GM19238 (cell line): Measurements from ENCODE around the gene CTSH.
A peak's percentile ranks its signal among the peaks of the same experiment; 100 is the strongest.

Source experiments
- DNase-seq: peaks from one replicate; pipeline ENCODE4 v3.0.0; 2011; ENCODE audit warnings: low spot score; ENCODE audit not compliant: insufficient read length

CTSH gene

DNA sequence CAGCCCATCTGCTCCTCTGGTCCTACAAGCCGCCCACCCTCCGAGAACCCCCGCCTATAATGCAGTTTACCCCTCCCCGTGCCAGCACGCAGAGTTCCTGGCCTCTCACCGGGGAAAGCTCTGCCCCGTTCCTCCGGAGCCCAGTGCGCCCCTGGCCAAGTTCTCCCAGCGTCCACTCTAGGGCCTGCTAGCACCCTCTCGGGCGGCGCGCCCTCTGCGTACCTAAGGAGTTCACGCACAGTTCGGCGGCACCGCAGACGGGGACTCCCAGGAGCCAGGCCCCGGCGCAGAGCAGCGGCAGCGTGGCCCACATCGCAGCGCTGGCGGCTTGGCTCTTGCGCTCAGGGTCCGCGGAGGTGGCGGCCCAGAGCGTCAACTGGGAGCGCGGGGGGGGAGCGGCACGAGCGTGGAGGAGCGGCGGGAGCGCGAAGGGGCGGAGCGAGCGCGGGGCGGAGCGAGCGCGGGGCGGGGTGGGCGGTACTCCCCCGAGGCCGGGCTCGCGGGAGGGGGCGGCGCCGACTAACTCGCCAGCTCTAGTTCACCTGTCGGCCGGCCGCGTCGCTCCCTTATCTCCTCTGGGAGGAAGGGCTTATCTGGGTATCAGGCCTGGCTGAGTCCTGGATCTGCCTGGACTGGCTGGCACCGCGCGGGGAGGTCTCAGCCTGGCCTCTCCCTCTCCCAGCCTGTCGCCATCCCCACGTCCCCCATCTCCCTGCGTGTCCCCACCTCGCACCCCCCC lies at the start of gene CTSH:
Gene CTSH (minus strand): TSS at position 378 of the 739 bp plus-strand sequence. CDS start 65 bp downstream, at position 313.
- DNase-seq: peak; percentile 85

GRCh38 chr15:78993931-78994530 lies 49.2 kb upstream of the CTSH start:
- no peak for DNase-seq

DNA sequence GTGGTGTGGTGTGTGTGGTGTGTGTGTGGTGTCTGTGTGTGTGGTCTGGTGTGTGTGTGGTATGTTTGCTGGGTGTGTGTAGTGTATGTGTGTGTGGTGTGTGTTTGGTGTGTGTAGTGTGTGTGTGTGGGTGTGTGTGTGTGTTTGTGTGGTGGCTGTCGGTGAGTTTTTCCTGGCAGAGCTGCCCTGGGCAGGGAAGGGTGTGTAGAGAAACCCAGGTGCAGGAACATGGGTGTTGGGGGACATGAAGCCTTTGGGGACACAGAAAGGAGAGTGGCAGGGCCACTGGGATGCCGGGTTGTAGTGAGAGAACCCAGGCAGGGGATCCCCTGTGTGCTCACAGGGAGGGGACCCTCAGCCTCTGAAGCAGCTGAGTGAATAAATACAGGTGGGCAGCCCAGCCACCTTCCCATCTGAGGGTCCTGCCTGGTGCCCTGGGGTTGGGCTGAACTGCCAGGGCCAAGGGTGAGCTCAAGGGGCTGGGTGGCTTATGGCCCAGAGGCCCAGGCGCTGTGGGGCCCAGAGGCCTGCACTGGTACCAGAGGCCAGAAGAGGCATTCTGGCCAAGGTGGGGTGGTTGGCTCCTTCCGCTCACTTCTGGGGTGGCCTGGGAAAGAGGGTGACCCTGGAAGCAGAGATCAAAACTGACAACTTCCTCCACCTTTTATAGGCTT lies 48.5 kb upstream of the CTSH start:
- DNase-seq: no peak

DNA sequence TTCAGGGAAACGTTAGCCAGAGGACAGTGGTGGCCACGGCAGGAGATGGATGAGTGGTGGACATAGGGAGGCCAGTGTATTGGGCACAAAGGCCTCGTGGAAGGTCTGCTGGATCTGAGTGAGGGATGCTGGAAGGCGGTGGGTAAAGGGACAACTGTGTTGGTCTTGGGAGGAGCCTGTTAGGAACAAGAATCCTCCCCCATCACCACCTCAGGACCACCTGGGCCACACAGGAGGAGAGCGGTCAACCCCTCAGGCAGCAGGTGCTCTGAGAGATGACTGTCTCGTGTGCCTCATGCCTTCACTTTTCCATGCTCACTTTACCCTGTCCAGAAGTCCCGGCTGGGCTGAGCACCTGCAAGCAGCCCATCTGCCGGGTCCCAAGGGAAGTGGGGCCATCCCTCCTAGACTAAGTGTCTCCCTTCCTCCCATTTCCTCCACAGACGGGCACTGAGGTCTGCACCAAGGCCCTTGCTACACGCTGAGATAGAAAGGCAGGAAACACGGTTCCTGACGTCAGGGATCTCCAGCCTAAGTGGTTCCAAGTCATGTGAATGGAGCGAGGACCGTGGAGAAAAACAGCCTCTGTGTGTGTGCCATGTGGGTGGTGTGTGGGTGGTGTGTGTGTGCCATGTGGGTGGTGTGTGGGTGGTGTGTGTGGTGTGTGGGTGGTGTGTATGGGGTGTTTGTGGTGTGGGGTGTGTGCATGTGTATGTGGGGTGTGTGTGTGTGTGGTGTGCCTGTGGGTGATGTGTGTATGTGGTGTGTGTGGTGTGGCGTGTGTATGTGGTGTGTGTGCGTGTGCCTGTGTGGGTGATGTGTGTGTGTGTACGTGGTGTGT lies 47.8 kb upstream of the CTSH start:
- no peak for DNase-seq

DNA sequence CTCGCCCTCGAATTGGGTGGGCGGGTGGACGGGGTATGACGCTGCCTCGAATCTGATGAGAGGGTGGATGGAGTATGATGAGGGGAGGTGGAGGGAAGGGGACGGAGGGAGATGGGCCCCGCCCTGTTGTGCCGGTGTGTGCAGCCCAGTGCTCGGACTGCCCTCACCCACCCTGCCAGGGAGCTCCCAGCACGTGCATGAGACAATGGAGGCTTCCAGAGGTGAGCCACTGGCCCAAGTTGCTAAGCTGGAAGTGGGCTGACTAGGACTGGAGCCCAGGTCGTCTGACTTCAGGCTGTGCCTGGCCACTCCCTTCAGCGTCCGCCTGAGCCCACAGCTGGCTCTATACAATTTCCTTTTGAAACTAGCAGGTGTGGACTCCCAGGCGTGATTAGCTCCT lies 47.0 kb upstream of the CTSH start:
- no peak for DNase-seq

GRCh38 chr15:78991476-78991875 lies 46.6 kb upstream of the CTSH start:
- DNase-seq: no peak

GRCh38 chr15:78990278-78990677 lies 45.4 kb upstream of the CTSH start:
- DNase-seq: no peak

DNA sequence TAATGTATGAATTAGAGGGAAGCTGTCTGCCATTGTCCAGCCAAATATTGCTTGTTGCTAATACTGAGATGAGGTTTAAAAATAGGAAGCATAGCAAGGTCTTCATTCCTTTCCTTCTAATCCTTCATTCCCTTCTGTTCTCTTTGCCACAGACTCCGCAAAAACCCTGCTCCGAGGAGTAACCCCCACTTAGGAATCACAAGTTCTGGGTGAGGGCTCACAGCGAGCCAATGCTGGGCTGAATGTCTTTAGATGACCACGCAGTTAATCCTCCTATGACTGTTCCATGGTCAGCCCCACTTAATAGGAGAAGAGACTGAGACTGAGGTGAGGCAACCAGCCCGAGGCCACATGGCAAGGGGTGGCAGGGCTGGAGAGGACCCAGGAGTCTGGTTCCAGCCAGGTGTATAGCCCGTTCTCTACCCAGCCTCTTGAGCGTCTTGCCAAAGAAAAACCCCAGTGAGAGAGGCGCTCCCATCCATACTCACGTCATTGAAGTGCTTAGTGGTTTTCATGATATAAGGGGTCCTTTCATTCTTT lies 44.9 kb upstream of the CTSH start:
- no peak for DNase-seq

DNA sequence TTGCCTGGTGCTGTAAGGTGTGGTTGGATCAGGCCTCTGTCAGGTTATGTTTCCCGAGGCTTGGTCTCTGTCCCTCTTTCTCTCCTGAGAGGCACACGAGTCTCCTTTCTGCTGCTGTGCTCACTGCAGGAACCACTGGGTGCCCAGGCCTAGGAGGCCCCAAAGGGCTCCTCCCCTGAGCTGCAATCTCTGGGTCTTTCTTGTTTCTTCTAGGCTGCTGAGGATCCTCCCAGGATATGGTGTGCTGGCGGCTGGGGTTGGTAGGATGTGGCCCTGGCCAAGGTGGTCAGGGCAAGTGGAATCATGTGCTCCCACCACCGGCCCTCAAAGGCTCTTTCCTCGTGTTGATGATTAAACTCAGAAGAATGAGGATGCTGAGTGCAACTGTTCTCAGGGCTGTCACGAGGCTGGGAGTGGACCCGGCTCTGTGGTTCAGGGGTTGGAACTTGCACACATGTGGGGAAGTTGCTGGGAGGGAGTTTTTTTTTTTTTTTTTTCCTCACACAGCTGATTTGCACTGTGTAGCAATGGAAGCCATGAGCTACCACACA lies 43.6 kb upstream of the CTSH start:
- peak; percentile 44 for DNase-seq

DNA sequence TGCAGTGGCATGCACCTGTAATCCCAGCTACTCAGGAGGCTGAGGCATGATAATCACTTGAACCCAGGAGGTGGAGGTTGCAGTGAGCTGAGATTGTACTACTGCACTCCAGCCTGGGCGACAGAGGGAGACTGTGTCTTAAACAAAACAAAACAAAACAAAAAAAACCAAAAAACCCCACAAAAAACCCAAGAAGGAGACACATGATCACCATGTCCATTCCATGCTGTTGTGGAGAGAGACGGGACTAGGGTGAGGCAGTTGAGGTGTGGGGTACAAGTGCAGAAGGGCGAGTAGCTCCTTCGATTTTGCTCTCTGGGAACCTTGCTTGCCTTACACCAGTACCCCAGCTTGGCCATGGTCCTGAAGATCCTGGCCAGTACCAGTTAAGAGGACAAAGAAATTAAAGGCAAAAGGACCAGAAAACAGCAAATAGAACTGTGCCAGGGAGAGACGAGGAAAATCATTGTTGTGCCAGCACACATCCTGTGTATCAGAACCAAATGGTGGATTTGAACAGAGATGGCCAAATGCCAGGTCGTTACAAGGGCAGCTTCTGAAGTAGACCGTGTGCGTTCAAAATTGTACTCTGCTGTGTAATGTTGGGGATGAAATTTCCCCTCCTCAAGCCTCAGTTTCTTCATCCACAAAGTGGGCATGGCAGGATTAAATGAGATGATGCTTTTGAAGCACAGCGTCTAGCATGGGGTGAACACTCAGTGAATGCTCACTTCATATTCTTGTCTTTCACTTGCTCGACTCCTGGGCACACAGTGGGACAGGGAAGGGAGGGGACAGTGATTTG lies 42.9 kb upstream of the CTSH start:
- DNase-seq: no peak

GRCh38 chr15:78985859-78986475 lies 41.1 kb upstream of the CTSH start:
- DNase-seq: no peak

DNA sequence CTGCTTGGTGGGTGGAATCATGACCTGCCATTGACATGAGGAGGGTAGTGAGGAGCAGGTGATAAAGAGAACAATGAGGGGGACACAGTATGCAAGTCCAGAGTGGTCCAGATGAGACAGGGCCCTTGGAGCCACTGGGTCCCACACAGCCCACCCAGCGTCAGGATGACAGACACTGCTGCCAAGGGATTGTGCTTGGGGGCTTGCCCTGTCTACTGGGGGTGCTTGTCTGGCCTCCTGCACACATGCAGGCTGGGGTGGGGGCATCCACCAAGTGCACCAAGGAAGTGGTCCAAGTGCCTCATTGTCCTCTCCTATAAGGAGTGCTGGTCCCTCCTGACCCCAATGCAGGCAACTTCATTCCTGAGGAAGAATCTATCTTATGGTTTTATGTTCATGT lies 39.2 kb upstream of the CTSH start:
- DNase-seq: no peak

GRCh38 chr15:78983146-78983918 lies 38.5 kb upstream of the CTSH start:
- DNase-seq: no peak

- DNase-seq: no peak
Observed at GRCh38 chr15:78982736-78983135, 37.9 kb upstream of the CTSH start.

DNA sequence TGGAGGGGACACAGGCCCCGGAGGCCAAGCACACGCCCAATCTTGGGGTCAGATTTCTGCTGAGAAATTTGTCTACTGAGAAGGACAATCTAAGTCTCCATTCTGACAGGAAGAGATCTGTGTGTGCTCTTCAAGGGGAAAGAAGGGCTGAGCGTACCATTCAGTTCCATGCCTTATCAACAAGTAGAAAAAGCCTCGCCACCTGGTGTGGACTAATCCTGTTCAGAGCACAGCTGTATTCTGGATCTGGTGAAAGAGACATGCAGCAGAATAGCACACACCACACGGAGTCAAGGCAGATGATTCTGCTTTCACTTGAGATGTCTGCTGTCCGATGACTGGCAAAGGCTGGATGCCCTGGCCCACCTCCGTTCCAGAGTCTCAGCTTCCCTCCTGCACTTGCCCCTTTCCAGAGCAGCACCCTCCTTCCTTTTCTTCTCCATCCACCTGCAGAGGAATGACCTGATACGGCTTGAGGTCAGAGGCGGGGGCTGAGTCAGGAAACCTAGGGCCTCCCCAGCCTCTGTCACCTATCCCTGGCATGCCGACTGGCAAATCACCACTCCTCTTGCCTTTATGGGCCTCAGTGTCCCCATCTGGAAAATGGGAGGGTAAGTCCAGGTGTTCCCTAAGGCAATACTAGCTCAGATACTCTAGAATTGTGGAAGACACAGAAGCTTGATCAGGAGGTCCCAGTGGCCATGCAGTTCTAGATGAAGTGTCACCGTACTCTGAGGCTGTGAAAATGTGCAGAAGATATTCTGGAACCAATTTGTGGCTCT lies 36.9 kb upstream of the CTSH start:
- DNase-seq: no peak

DNA sequence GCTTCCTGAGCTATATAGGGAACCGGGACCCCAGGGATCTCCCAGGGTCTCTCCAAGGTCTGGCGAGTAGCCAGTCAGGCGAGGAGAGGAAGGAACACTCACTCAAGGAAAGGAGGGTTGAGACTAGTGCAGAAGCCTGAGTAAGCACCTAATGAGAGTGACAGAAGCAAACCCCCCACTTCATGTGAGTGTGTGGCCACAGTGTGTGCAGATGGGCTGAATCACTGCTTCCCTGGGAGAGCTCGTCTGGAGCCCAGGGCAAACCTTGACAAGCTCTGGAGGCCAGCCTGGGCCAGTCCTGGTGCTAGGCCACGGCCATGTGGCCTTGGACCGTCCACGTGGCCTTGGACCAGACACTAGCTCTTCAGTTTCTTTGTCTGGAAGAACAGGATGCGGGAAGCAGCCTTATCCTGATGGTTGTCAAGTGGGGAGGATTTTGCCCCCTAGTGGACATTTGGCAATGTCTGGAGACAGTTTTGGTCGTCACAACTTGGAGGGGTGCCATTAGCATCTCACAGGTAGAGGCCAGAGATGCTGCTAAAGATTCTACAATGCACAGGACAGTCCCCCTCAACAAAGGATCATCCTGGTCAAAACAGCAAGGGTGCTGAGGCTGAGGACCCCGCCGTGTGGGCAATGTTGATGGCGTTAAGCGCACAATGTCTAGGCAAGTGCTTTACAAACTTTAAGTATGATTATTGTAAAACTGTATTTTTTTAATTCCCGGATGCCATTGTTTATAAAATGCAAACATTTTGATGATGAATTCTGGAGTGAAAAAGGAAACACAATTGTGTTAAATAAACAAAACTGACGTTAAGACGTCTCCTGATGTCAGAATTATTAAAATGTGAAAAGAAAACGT lies 34.8 kb upstream of the CTSH start:
- peak; percentile 35 for DNase-seq

DNA sequence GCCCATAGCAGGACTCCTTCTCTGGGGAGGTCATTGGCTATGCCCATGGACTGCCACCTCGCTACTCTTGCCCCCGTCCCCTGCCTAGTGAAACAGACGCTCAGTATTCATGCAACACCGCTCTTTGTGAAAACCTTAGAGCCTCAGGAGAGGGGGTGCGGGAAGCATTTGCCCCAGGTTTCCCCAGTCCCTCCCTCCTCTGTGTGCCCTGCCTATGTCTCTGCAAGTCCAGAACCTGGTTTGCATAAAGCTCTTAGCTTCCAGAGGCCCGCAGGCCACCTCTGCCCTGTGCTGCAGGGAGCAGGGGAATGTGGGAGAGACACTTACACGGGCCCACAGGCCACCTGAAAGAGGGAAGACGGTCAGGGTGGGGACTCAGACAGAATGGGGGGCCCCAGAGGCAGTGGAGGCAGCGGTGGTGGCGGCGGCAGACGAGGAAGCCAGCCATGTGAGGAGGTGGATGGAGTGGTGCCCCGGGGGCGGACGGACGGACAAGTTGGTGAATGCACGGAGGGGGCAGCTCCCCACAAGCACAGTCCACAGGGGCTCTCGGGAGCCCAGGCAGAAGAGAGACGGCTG lies 33.8 kb upstream of the CTSH start:
- DNase-seq: no peak
